ENCODE data around the gene PSMB7.

The PSMB7 gene

DNA sequence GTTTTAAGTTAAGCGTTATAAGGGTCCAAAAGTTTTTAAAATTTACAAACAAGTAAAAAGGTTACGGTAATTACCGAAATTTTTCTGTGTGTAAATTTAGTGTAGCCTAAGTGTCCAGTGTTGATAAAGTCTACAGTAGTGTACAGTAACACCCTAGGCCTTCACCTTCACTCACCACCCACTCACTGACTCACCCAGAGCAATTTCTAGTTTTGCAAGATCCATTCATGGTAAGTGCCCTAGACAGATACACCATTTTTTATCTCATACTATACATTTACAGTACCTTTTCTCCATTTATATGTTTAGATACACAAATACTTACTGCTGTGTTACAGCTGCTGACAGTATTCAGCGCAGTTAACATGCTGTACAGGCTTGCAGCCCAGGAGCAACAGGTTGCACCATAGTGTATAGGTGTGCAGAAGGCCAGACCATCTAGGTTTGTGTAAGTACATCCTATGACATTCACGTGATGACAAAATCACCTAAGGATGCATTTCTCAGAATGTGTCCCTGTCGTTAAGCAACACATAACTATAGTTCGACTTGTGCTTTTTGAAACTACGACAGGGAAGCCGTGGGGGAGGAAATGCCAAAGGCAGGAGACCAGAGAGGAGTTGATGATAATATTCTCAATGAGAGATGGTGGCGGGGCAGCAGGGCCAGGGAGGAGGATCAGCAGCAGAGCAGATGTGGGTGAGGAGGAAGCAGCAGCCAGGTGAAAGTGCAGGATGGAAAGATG, 48.6 kb downstream of the PSMB7 start:
- no peaks in the 10 kb centered on the region for H3K9me3 Mint-ChIP-seq
- no peaks in the 10 kb centered on the region for H3K27me3 Mint-ChIP-seq (ENCODE audit: low read depth, poor library complexity)
- no peak for DNase-seq
- peaks cover 26% of the 10 kb centered on the region for H3K36me3 Mint-ChIP-seq (ENCODE audit: low read depth)
- H3K4me3 Mint-ChIP-seq: no peak overlapping the region
- no peak for TF ChIP-seq CTCF (IDR thresholded peaks at IDR 0.05)
- H3K27ac Mint-ChIP-seq: no peak overlapping the region
- peaks cover 38% of the 10 kb centered on the region for H3K4me1 Mint-ChIP-seq

- no peak for TF ChIP-seq CTCF (IDR thresholded peaks at IDR 0.05)
- no peaks in the 10 kb centered on the region for H3K9me3 Mint-ChIP-seq
- DNase-seq: no peak
- H3K27me3 Mint-ChIP-seq (ENCODE audit: low read depth, poor library complexity): no peaks in the 10 kb centered on the region
- no peak overlapping the region for H3K27ac Mint-ChIP-seq
- H3K4me1 Mint-ChIP-seq: peaks cover 23% of the 10 kb centered on the region
- no peak overlapping the region for H3K4me3 Mint-ChIP-seq
- H3K36me3 Mint-ChIP-seq (ENCODE audit: low read depth): peaks cover 26% of the 10 kb centered on the region
These were observed 50.2 kb downstream of the PSMB7 start for GRCh38 chr9:124365036-124365435.

GRCh38 chr9:124364141-124364540, 51.1 kb downstream of the PSMB7 start:
- no peak overlapping the region for H3K27ac Mint-ChIP-seq
- no peak for TF ChIP-seq CTCF (IDR thresholded peaks at IDR 0.05)
- H3K27me3 Mint-ChIP-seq (ENCODE audit: low read depth, poor library complexity): no peaks in the 10 kb centered on the region
- peaks cover 26% of the 10 kb centered on the region for H3K36me3 Mint-ChIP-seq (ENCODE audit: low read depth)
- peaks cover 14% of the 10 kb centered on the region for H3K4me1 Mint-ChIP-seq
- H3K4me3 Mint-ChIP-seq: no peak overlapping the region
- H3K9me3 Mint-ChIP-seq: no peaks in the 10 kb centered on the region
- DNase-seq: no peak

GRCh38 chr9:124363326-124364096, 51.7 kb downstream of the PSMB7 start:
- H3K27ac Mint-ChIP-seq: peak overlapping the region; percentile 47
- no peak for DNase-seq

GRCh38 chr9:124361128-124361527, 54.1 kb downstream of the PSMB7 start:
- no peaks in the 10 kb centered on the region for H3K9me3 Mint-ChIP-seq
- no peak for DNase-seq
- H3K27me3 Mint-ChIP-seq (ENCODE audit: low read depth, poor library complexity): no peaks in the 10 kb centered on the region
- H3K36me3 Mint-ChIP-seq (ENCODE audit: low read depth): peaks cover 33% of the 10 kb centered on the region
- TF ChIP-seq CTCF (IDR thresholded peaks at IDR 0.05): no peak
- no peak overlapping the region for H3K4me3 Mint-ChIP-seq
- peaks cover 14% of the 10 kb centered on the region for H3K4me1 Mint-ChIP-seq
- H3K27ac Mint-ChIP-seq: no peak overlapping the region

More at GRCh38 chr9:124363326-124364096, 51.7 kb downstream of the PSMB7 start:
- H3K9me3 Mint-ChIP-seq: no peaks in the 10 kb centered on the region
- no peaks in the 10 kb centered on the region for H3K27me3 Mint-ChIP-seq (ENCODE audit: low read depth, poor library complexity)
- H3K36me3 Mint-ChIP-seq (ENCODE audit: low read depth): peaks cover 26% of the 10 kb centered on the region
- H3K4me3 Mint-ChIP-seq: no peak overlapping the region
- TF ChIP-seq CTCF (IDR thresholded peaks at IDR 0.05): no peak
- peaks cover 8% of the 10 kb centered on the region for H3K4me1 Mint-ChIP-seq

Measured in nephron progenitor cell (in vitro differentiated cells).